NT2/D1 (cell line): ENCODE data around the gene PREPL.

Experiments
- SUZ12 ChIP-seq: IDR thresholded peaks from 2 replicates; pipeline ENCODE4 v1.6.1; 2011; ENCODE audit not compliant: insufficient read length, insufficient read depth; ENCODE audit errors: extremely low read depth
- YY1 ChIP-seq: IDR thresholded peaks from 2 replicates; pipeline ENCODE4 v1.6.1; 2011; ENCODE audit not compliant: insufficient read length, insufficient read depth
- ZNF274 ChIP-seq: IDR thresholded peaks from 2 replicates; pipeline ENCODE4 v1.6.1; 2011; ENCODE audit warnings: mild to moderate bottlenecking, low read depth, low read length

GRCh38 chr2:44273596-44273995 is 87.7 kb downstream of the PREPL start:
- TF ChIP-seq SUZ12 (no peak), ZNF274 (no peak), YY1 (no peak)
